ENCODE results near the gene FGF9. TPM values are rescaled to one million over a fixed set of nuclear protein-coding genes. Genes with fewer than 3 reads are reported as not detected.

The FGF9 gene
- total and polyA plus RNA-seq, 2 of the 8 experiments (the other 6 are each of a cell fraction or from before 2014, with no cell fraction given) = 0.02 TPM; not detected in 1

GRCh38 chr13:21749410-21749809 is 78.5 kb downstream of the FGF9 start:
- H4K5ac ChIP-seq (ENCODE audit: insufficient read length, low read depth, low read length) = no peak overlapping the region
- H3K79me1 ChIP-seq (ENCODE audit: low read depth, low read length) = no peaks in the 10 kb centered on the region
- H3K18ac ChIP-seq (ENCODE audit: extremely low read depth, low read length) = no peak overlapping the region
- H2BK5ac ChIP-seq (ENCODE audit: low read depth, low read length) = no peak overlapping the region
- no peak overlapping the region for H3K4me3 ChIP-seq (ENCODE audit: extremely low read depth in 1 of 4, insufficient read depth in 2 of 4, low read depth in 3 of 4, low read length in 4 of 4)
- H2BK12ac ChIP-seq (ENCODE audit: low read depth, low read length) = no peak overlapping the region
- H3K9me3 ChIP-seq (ENCODE audit: insufficient read depth in 2 of 2, low read depth in 1 of 2, low read length in 1 of 2) = no peaks in the 10 kb centered on the region
- no peak overlapping the region for H3K14ac ChIP-seq (ENCODE audit: insufficient read length)
- H3K36me3 ChIP-seq (ENCODE audit: control insufficient read depth in 2 of 4, insufficient read depth in 4 of 4, low read length in 3 of 4) = no peaks in the 10 kb centered on the region
- H2AFZ ChIP-seq (ENCODE audit: low read length) = no peak overlapping the region
- H3K4me2 ChIP-seq (ENCODE audit: insufficient read depth in 1 of 2, low read depth in 2 of 2, low read length in 2 of 2) = no peak overlapping the region
- no peak overlapping the region for H3K23ac ChIP-seq (ENCODE audit: insufficient read length)
- no peaks in the 10 kb centered on the region for H4K20me1 ChIP-seq (replicated peaks in 1 of 2; ENCODE audit: control insufficient read depth in 1 of 2, insufficient read depth in 2 of 2, low read length in 2 of 2)
- H3K4ac ChIP-seq (replicated peaks; ENCODE audit: insufficient read length, low read depth, low read length) = no peak overlapping the region
- 93% methylated on average over 1 of the region's 1 CpG; no CpG with 5 or more reads in 1 of the 2 experiments for WGBS, 2 experiments (ENCODE audit: extremely low coverage in 1 of 2, insufficient coverage in 1 of 2, insufficient read length in 1 of 2, insufficient replicate concordance in 2 of 2, low coverage in 1 of 2, low lambda C conversion rate in 2 of 2, missing lambda C conversion rate in 1 of 2)
- CTCF ChIA-PET (ENCODE audit: partially characterized antibody) = interaction anchor here (0.9 to 1.4 kb wide), 4 partner anchors 15 to 112 kb away, joined by 3 read pairs; no protein-coding TSS in a partner anchor
- H4K8ac ChIP-seq (ENCODE audit: extremely low read depth, insufficient read depth, low read length) = no peak overlapping the region
- no peaks in the 10 kb centered on the region for H3K79me2 ChIP-seq (ENCODE audit: control insufficient read depth in 1 of 2, insufficient read depth in 2 of 2, low read length in 2 of 2)
- no peak overlapping the region for H3K27ac ChIP-seq (ENCODE audit: low read depth, low read length)
- FAIRE-seq (no peak), DNase-seq (ENCODE audit: low read depth in 1 of 2, low spot score in 2 of 2) (no peak)
- H3K4me1 ChIP-seq (replicated peaks in 1 of 4; ENCODE audit: control insufficient read depth in 3 of 4, insufficient read depth in 4 of 4, low read length in 3 of 4) = no peaks in the 10 kb centered on the region; a peak in 1 of 7 replicates
- H3K56ac ChIP-seq (replicated peaks; ENCODE audit: insufficient read length, low read depth, low read length) = no peak overlapping the region
- H2BK15ac ChIP-seq (ENCODE audit: low read length) = no peak overlapping the region
- no peaks in the 10 kb centered on the region for H3K27me3 ChIP-seq (replicated peaks in 1 of 4; ENCODE audit: control insufficient read depth in 3 of 4, extremely low read depth in 1 of 4, insufficient read depth in 3 of 4, low read length in 3 of 4)
- H3K9ac ChIP-seq (replicated peaks in 1 of 4; ENCODE audit: extremely low read depth in 1 of 4, low read depth in 3 of 4, low read length in 3 of 4) = no peak overlapping the region
- no peak overlapping the region for H2AK5ac ChIP-seq (ENCODE audit: low read depth, low read length)
- H2BK120ac ChIP-seq (replicated peaks; ENCODE audit: low read depth, low read length) = no peak overlapping the region
- no peak overlapping the region for H4K91ac ChIP-seq (replicated peaks; ENCODE audit: insufficient read length, low read length)
- no peak overlapping the region for H2BK20ac ChIP-seq (ENCODE audit: low read length)
- POLR2A ChIA-PET (ENCODE audit: partially characterized antibody) = no interaction called here
- no peaks in the 10 kb centered on the region for H3K23me2 ChIP-seq (ENCODE audit: low read depth, low read length)
- TF ChIP-seq EP300 (IDR thresholded peaks at IDR 0.05; ENCODE audit: borderline replicate concordance in 1 of 2, low read depth in 2 of 2, low read length in 2 of 2) (no peak), CEBPB (IDR thresholded peaks at IDR 0.05; ENCODE audit: low read depth, low read length) (no peak), GTF2F1 (IDR thresholded peaks at IDR 0.05; ENCODE audit: borderline replicate concordance, low read depth, low read length) (no peak), PHF8 (conservative IDR thresholded peaks at IDR 0.05; ENCODE audit: low read depth, low read length) (no peak), CHD2 (IDR thresholded peaks at IDR 0.05; ENCODE audit: low read length) (no peak), NRF1 (IDR thresholded peaks at IDR 0.05; ENCODE audit: low read depth, low read length) (no peak), RFX5 (IDR thresholded peaks at IDR 0.05; ENCODE audit: borderline replicate concordance, low read depth, low read length) (no peak), POU5F1 (IDR thresholded peaks at IDR 0.05; ENCODE audit: low read depth, low read length) (no peak), MAFK (IDR thresholded peaks at IDR 0.05; ENCODE audit: low read depth, low read length) (no peak), RAD21 (IDR thresholded peaks at IDR 0.05 in 1 of 2, conservative IDR thresholded peaks at IDR 0.05 in 1 of 2; ENCODE audit: low read depth in 2 of 2, low read length in 2 of 2) (no peak), JUND (IDR thresholded peaks at IDR 0.05; ENCODE audit: low read length) (no peak), MAX (IDR thresholded peaks at IDR 0.05) (no peak), SUZ12 (IDR thresholded peaks at IDR 0.05; ENCODE audit: low read length) (no peak)

All from H1 (cell line).